CD8-positive, alpha-beta memory T cell (primary cell): ENCODE data around the gene GSTO2. TPM values are rescaled to one million over a fixed set of nuclear protein-coding genes. Genes with fewer than 3 reads are reported as not detected.

ENCODE experiments used
- CTCF ChIA-PET: fragments of 350-600 bp; sonication (Branson Sonifier 250); formaldehyde crosslinking; loops from one replicate; lab custom pipeline; 2021; ENCODE audit warnings: antibody characterized with exemption; lab: Charles Lee
- POLR2A ChIA-PET: fragments of 350-600 bp; sonication (Branson Sonifier 250); formaldehyde crosslinking; loops from one replicate; lab custom pipeline; 2021; ENCODE audit warnings: antibody characterized with exemption; lab: Charles Lee
- DNase-seq, 5 donors: peaks; one replicate each; pipeline versions ENCODE4 v3.0.0 to v3.0.0-alpha.2; 2020 to 2022; ENCODE audit warnings: mixed read lengths in 1 of 5
- H3K27ac ChIP-seq: one replicate; pipeline ENCODE4 v1.7.0; 2013; ENCODE audit warnings: low read depth, mild to moderate bottlenecking, low read length, moderate library complexity
- H3K27me3 ChIP-seq: 2 replicates; pipeline ENCODE4 v1.7.0; 2013; ENCODE audit warnings: low read length, mild to moderate bottlenecking; ENCODE audit not compliant: insufficient read depth, poor library complexity, severe bottlenecking
- H3K36me3 ChIP-seq: 2 replicates; pipeline ENCODE4 v1.7.0; 2013; ENCODE audit warnings: mild to moderate bottlenecking, low read length, moderate library complexity; ENCODE audit not compliant: insufficient read depth
- H3K4me1 ChIP-seq: 2 replicates; pipeline ENCODE4 v1.7.0; 2013; ENCODE audit warnings: mild to moderate bottlenecking, low read length, moderate library complexity; ENCODE audit not compliant: insufficient read depth
- H3K4me3 ChIP-seq: 2 replicates; pipeline ENCODE4 v1.7.0; 2013; ENCODE audit warnings: mild to moderate bottlenecking, low read length
- H3K9me3 ChIP-seq: 2 replicates; pipeline ENCODE4 v1.7.0; 2013; ENCODE audit warnings: mild to moderate bottlenecking, low read length
- H3K27ac Mint-ChIP-seq, 8 donors: one replicate each; pipeline ENCODE4 v1.8.0; 2020 to 2021; ENCODE audit warnings: mixed read lengths in 8 of 8, mild to moderate bottlenecking in 6 of 8, inconsistent platforms in 3 of 8, moderate library complexity in 3 of 8
- H3K27me3 Mint-ChIP-seq, 2 donors: one replicate each; pipeline ENCODE4 v1.8.0; 2020 to 2021; ENCODE audit warnings: mixed read lengths in 2 of 2, mild to moderate bottlenecking in 1 of 2, moderate library complexity in 1 of 2
- H3K36me3 Mint-ChIP-seq, 3 donors: one replicate each; pipeline ENCODE4 v1.8.0; 2020 to 2021; ENCODE audit warnings: mixed read lengths in 3 of 3, inconsistent platforms in 1 of 3, mild to moderate bottlenecking in 1 of 3
- H3K4me1 Mint-ChIP-seq, 3 donors: one replicate each; pipeline ENCODE4 v1.8.0; 2020 to 2021; ENCODE audit warnings: mixed read lengths in 3 of 3, inconsistent platforms in 1 of 3, mild to moderate bottlenecking in 1 of 3
- H3K4me3 Mint-ChIP-seq, 7 donors: one replicate each; pipeline ENCODE4 v1.8.0; 2020 to 2021; ENCODE audit warnings: mixed read lengths in 7 of 7, mild to moderate bottlenecking in 6 of 7, moderate library complexity in 4 of 7, inconsistent platforms in 2 of 7
- H3K9me3 Mint-ChIP-seq, 5 donors: one replicate each; pipeline ENCODE4 v1.8.0; 2020 to 2022; ENCODE audit warnings: mixed read lengths in 5 of 5, mild to moderate bottlenecking in 3 of 5, moderate library complexity in 2 of 5, inconsistent platforms in 1 of 5
- polyA plus RNA-seq: library from polyadenylated mRNA; unstranded; fragments of 300-500 nt; fragmentation: Illumina TruSeq; gene quantifications from one replicate; pipeline ENCODE4 v1.2.3, GENCODE V29; 2021
- total RNA-seq, 2 experiments: library from RNA; stranded (reverse); gene quantifications; one replicate each; pipeline ENCODE4 v1.2.3, GENCODE V29; 2021

Gene GSTO2
- total and polyA plus RNA-seq, 3 experiments from 2014 or later, result 0.60 to 1.1 (median 0.93) TPM

GRCh38 chr10:104273899-104274575 lies 5.1 kb downstream of the GSTO2 start:
- Mint-ChIP-seq H3K9me3 (no peaks in the 10 kb centered on the region), H3K4me1 (peaks cover 4 to 14% (median 8%) of the 10 kb centered on the region in 3 donors)
- CTCF ChIA-PET, result interaction anchor here (0.8 to 8.5 kb wide), 25 partner anchors 9 to 562 kb away, joined by 3 to 79 read pairs (median 6); partner anchors contain the start of genes CFAP58, GSTO1 and ITPRIP

GRCh38 chr10:104274762-104275721 lies 6.1 kb downstream of the GSTO2 start:
- Mint-ChIP-seq H3K4me3 (peak overlapping the region in 3 of 7 donors; percentile 15 to 52 (median 20)), H3K36me3 (no peaks in the 10 kb centered on the region), H3K4me1 (peaks cover 0 to 6% (median 0%) of the 10 kb centered on the region in 3 donors), H3K27ac (no peak overlapping the region), H3K27me3 (peaks cover 8 to 35% of the 10 kb centered on the region in 2 donors), H3K9me3 (no peaks in the 10 kb centered on the region)
- peak in 4 of 5 donors; percentile 18 to 51 (median 35) for DNase-seq
- ChIA-PET POLR2A (interaction anchor here (1.0 to 1.3 kb wide), 4 partner anchors 63 to 153 kb away, joined by 3 to 4 read pairs (median 4); partner anchors contain the start of genes CFAP58, ITPRIP and SFR1), CTCF (interaction anchor here (1.1 to 8.5 kb wide), 24 partner anchors 8 to 563 kb away, joined by 3 to 79 read pairs (median 6); partner anchors contain the start of genes CFAP58, GSTO1 and ITPRIP)
- no peaks in the 10 kb centered on the region for H3K27me3 ChIP-seq
- H3K9me3 ChIP-seq, result no peaks in the 10 kb centered on the region
- no peak overlapping the region for H3K27ac ChIP-seq
- peaks cover 3% of the 10 kb centered on the region for H3K4me1 ChIP-seq
- H3K36me3 ChIP-seq, result no peaks in the 10 kb centered on the region
- H3K4me3 ChIP-seq, result no peak overlapping the region

More at GRCh38 chr10:104273899-104274575, 5.1 kb downstream of the GSTO2 start:
- peaks cover 8 to 30% of the 10 kb centered on the region in 2 donors for H3K27me3 Mint-ChIP-seq
- no peak overlapping the region for H3K27ac Mint-ChIP-seq
- no peak for DNase-seq
- no peaks in the 10 kb centered on the region for H3K36me3 ChIP-seq
- peaks cover 0 to 3% (median 0%) of the 10 kb centered on the region in 3 donors for H3K36me3 Mint-ChIP-seq
- H3K9me3 ChIP-seq, result no peaks in the 10 kb centered on the region
- no peak overlapping the region for H3K27ac ChIP-seq
- no peak overlapping the region for H3K4me3 Mint-ChIP-seq
- H3K27me3 ChIP-seq, result no peaks in the 10 kb centered on the region
- no peak overlapping the region for H3K4me3 ChIP-seq
- peaks cover 10% of the 10 kb centered on the region for H3K4me1 ChIP-seq
- POLR2A ChIA-PET, result interaction anchor here (0.7 to 1.3 kb wide), 4 partner anchors 19 to 152 kb away, joined by 3 to 4 read pairs (median 4); partner anchors contain the start of genes GSTO1, ITPRIP and SFR1

GRCh38 chr10:104276192-104276591 lies 7.2 kb downstream of the GSTO2 start:
- peaks cover 8 to 40% of the 10 kb centered on the region in 2 donors for H3K27me3 Mint-ChIP-seq
- no peak overlapping the region for H3K4me3 ChIP-seq
- H3K27me3 ChIP-seq, result no peaks in the 10 kb centered on the region
- H3K4me1 ChIP-seq, result peaks cover 3% of the 10 kb centered on the region
- H3K36me3 Mint-ChIP-seq, result peaks cover 0 to 2% (median 0%) of the 10 kb centered on the region in 3 donors
- no peak overlapping the region for H3K27ac ChIP-seq
- CTCF ChIA-PET, result interaction anchor here (1.6 to 8.5 kb wide), 7 partner anchors 13 to 70 kb away, joined by 5 to 79 read pairs (median 11); partner anchors contain the start of genes GSTO1 and ITPRIP
- H3K36me3 ChIP-seq, result no peaks in the 10 kb centered on the region
- H3K9me3 ChIP-seq, result no peaks in the 10 kb centered on the region
- H3K9me3 Mint-ChIP-seq, result no peaks in the 10 kb centered on the region
- H3K4me1 Mint-ChIP-seq, result peaks cover 0 to 6% (median 0%) of the 10 kb centered on the region in 3 donors
- H3K27ac Mint-ChIP-seq, result no peak overlapping the region
- no peak for DNase-seq
- H3K4me3 Mint-ChIP-seq, result no peak overlapping the region
- POLR2A ChIA-PET, result no interaction called here

- no peak overlapping the region for H3K4me3 Mint-ChIP-seq
- H3K27me3 Mint-ChIP-seq, result peaks cover 8 to 40% of the 10 kb centered on the region in 2 donors
- H3K27ac ChIP-seq, result no peak overlapping the region
- ChIA-PET CTCF (interaction anchor here (1.0 to 8.5 kb wide), 4 partner anchors 12 to 73 kb away, joined by 4 to 79 read pairs (median 32); partner anchors contain the start of gene GSTO1), POLR2A (no interaction called here)
- no peak overlapping the region for H3K4me3 ChIP-seq
- H3K9me3 Mint-ChIP-seq, result no peaks in the 10 kb centered on the region
- peaks cover 0 to 6% (median 0%) of the 10 kb centered on the region in 3 donors for H3K4me1 Mint-ChIP-seq
- no peak for DNase-seq
- no peaks in the 10 kb centered on the region for H3K36me3 ChIP-seq
- no peaks in the 10 kb centered on the region for H3K27me3 ChIP-seq
- peaks cover 3% of the 10 kb centered on the region for H3K4me1 ChIP-seq
- no peaks in the 10 kb centered on the region for H3K9me3 ChIP-seq
- H3K36me3 Mint-ChIP-seq, result peaks cover 0 to 2% (median 0%) of the 10 kb centered on the region in 3 donors
- no peak overlapping the region for H3K27ac Mint-ChIP-seq
These were observed 8.8 kb downstream of the GSTO2 start for GRCh38 chr10:104277785-104278184.

- no peak overlapping the region for H3K4me3 Mint-ChIP-seq
- peaks cover 0 to 2% (median 0%) of the 10 kb centered on the region in 3 donors for H3K4me1 Mint-ChIP-seq
- ChIA-PET POLR2A (no interaction called here), CTCF (interaction anchor here (0.7 to 8.5 kb wide), 4 partner anchors 9 to 70 kb away, joined by 3 to 79 read pairs (median 4); no protein-coding TSS in a partner anchor)
- H3K36me3 Mint-ChIP-seq, result peaks cover 0 to 2% (median 0%) of the 10 kb centered on the region in 3 donors
- no peaks in the 10 kb centered on the region for H3K9me3 Mint-ChIP-seq
- H3K36me3 ChIP-seq, result no peaks in the 10 kb centered on the region
- peaks cover 3% of the 10 kb centered on the region for H3K4me1 ChIP-seq
- H3K9me3 ChIP-seq, result no peaks in the 10 kb centered on the region
- no peak overlapping the region for H3K27ac ChIP-seq
- no peak overlapping the region for H3K4me3 ChIP-seq
- no peak for DNase-seq
- H3K27me3 ChIP-seq, result no peaks in the 10 kb centered on the region
- no peak overlapping the region for H3K27ac Mint-ChIP-seq
- peaks cover 5 to 36% of the 10 kb centered on the region in 2 donors for H3K27me3 Mint-ChIP-seq
These were observed 10.7 kb downstream of the GSTO2 start for GRCh38 chr10:104279550-104280259.

GRCh38 chr10:104281694-104282093 lies 12.7 kb downstream of the GSTO2 start:
- CTCF ChIA-PET, result interaction anchor here (2.1 kb wide), 1 partner anchor 10 kb away, joined by 12 read pairs; no protein-coding TSS in a partner anchor
- Histone ChIP-seq H3K9me3 (no peaks in the 10 kb centered on the region), H3K4me1 (no peaks in the 10 kb centered on the region), H3K27me3 (no peaks in the 10 kb centered on the region), H3K27ac (no peak overlapping the region), H3K36me3 (no peaks in the 10 kb centered on the region), H3K4me3 (no peak overlapping the region)
- Mint-ChIP-seq H3K27ac (no peak overlapping the region), H3K36me3 (peaks cover 0 to 2% (median 0%) of the 10 kb centered on the region in 3 donors), H3K9me3 (no peaks in the 10 kb centered on the region), H3K4me1 (no peaks in the 10 kb centered on the region), H3K4me3 (no peak overlapping the region), H3K27me3 (peaks cover 5 to 26% of the 10 kb centered on the region in 2 donors)
- no peak for DNase-seq
- POLR2A ChIA-PET, result no interaction called here

GRCh38 chr10:104284846-104285245 lies 15.9 kb downstream of the GSTO2 start:
- Mint-ChIP-seq H3K9me3 (no peaks in the 10 kb centered on the region), H3K27me3 (peaks cover 12 to 27% of the 10 kb centered on the region in 2 donors), H3K36me3 (peaks cover 0 to 2% (median 0%) of the 10 kb centered on the region in 3 donors), H3K4me1 (no peaks in the 10 kb centered on the region), H3K4me3 (no peak overlapping the region), H3K27ac (no peak overlapping the region)
- Histone ChIP-seq H3K9me3 (no peaks in the 10 kb centered on the region), H3K27me3 (no peaks in the 10 kb centered on the region), H3K4me1 (no peaks in the 10 kb centered on the region), H3K4me3 (no peak overlapping the region), H3K36me3 (no peaks in the 10 kb centered on the region), H3K27ac (no peak overlapping the region)
- ChIA-PET POLR2A (no interaction called here), CTCF (interaction anchor here (2.6 kb wide), 1 partner anchor 11 kb away, joined by 15 read pairs; no protein-coding TSS in a partner anchor)
- DNase-seq, result no peak
